DMS53 treated with DMSO at 0.1 percent for 48 hours (cell line): Measurements from ENCODE around the gene NUMB.

Source experiments
- DNase-seq: peaks from one replicate; lab custom pipeline; 2025; ENCODE audit not compliant: unreplicated experiment; lab: John Stamatoyannopoulos, UW

The NUMB gene

GRCh38 chr14:73248108-73248868 is 210.1 kb downstream of the NUMB start:
- no peak for DNase-seq

- DNase-seq: no peak
These were observed 211.8 kb downstream of the NUMB start for GRCh38 chr14:73246387-73247150.

- DNase-seq: no peak
These were observed 212.6 kb downstream of the NUMB start for GRCh38 chr14:73245480-73246325.

GRCh38 chr14:73244541-73245290 is 213.6 kb downstream of the NUMB start:
- no peak for DNase-seq

GRCh38 chr14:73243748-73244147 is 214.6 kb downstream of the NUMB start:
- no peak for DNase-seq

- DNase-seq: no peak
These were observed 215.0 kb downstream of the NUMB start for GRCh38 chr14:73243341-73243740.

- no peak for DNase-seq
These were observed 215.9 kb downstream of the NUMB start for GRCh38 chr14:73242357-73242901.

- no peak for DNase-seq
These were observed 216.7 kb downstream of the NUMB start for GRCh38 chr14:73241481-73242165.

- DNase-seq: no peak
These were observed 217.4 kb downstream of the NUMB start for GRCh38 chr14:73240816-73241480.

- no peak for DNase-seq
These were observed 218.7 kb downstream of the NUMB start for GRCh38 chr14:73239393-73240241.

GRCh38 chr14:73238941-73239340 is 219.4 kb downstream of the NUMB start:
- DNase-seq: no peak

GRCh38 chr14:73238424-73238852 is 219.9 kb downstream of the NUMB start:
- no peak for DNase-seq

GRCh38 chr14:73237786-73238423 is 220.4 kb downstream of the NUMB start:
- no peak for DNase-seq

- no peak for DNase-seq
These were observed 221.0 kb downstream of the NUMB start, which contains the start of gene PAPLN for GRCh38 chr14:73237219-73237785. PAPLN (plus strand) TSS chr14:73237506; CDS start chr14:73239779, 2,273 bp downstream.

- DNase-seq: no peak
These were observed 221.6 kb downstream of the NUMB start for GRCh38 chr14:73236752-73237218.

- DNase-seq: no peak
These were observed 222.2 kb downstream of the NUMB start for GRCh38 chr14:73236157-73236556.

- no peak for DNase-seq
These were observed 222.7 kb downstream of the NUMB start for GRCh38 chr14:73235531-73236155.
